Activated CD4-positive, alpha-beta T cell treated with anti-CD3 and anti-CD28 coated beads, Interleukin-2, amount 50 U/mL, for 4 hours (primary cell): Measurements from ENCODE around the gene EPHA6.
"Not testable (repeated sequence)": the region's sequence is repeated elsewhere in the genome, so short reads cannot be mapped to it uniquely, and the experiment has no call there.

Experiments
- DNase-seq, 2 experiments: peaks; one replicate each; pipeline ENCODE4 v3.0.0-alpha.2; 2020

The EPHA6 gene

GRCh38 chr3:97197083-97197482 lies 382.7 kb downstream of the EPHA6 start:
- no peak for DNase-seq

GRCh38 chr3:97197830-97198229 lies 383.4 kb downstream of the EPHA6 start:
- DNase-seq: no peak

GRCh38 chr3:97200387-97200786 lies 386.0 kb downstream of the EPHA6 start:
- no peak for DNase-seq

- no peak for DNase-seq
Measured at GRCh38 chr3:97201814-97202213, 387.4 kb downstream of the EPHA6 start.

GRCh38 chr3:97228966-97229365 lies 414.6 kb downstream of the EPHA6 start:
- no peak for DNase-seq

GRCh38 chr3:97230486-97230885 lies 416.1 kb downstream of the EPHA6 start:
- DNase-seq: no peak

- no peak for DNase-seq
Measured at GRCh38 chr3:97232393-97233034, 418.1 kb downstream of the EPHA6 start.

- no peak for DNase-seq
Measured at GRCh38 chr3:97235179-97235578, 420.8 kb downstream of the EPHA6 start.

GRCh38 chr3:97235611-97236315 lies 421.4 kb downstream of the EPHA6 start:
- no peak for DNase-seq

- no peak for DNase-seq
Measured at GRCh38 chr3:97241417-97241816, 427.0 kb downstream of the EPHA6 start.

- no peak for DNase-seq
Measured at GRCh38 chr3:97245201-97245910, 431.0 kb downstream of the EPHA6 start.

GRCh38 chr3:97256060-97256459 lies 441.7 kb downstream of the EPHA6 start:
- DNase-seq: no peak

GRCh38 chr3:97257942-97258697 lies 443.7 kb downstream of the EPHA6 start:
- DNase-seq: no peak

- DNase-seq: no peak
Measured at GRCh38 chr3:97259263-97259662, 444.9 kb downstream of the EPHA6 start.

GRCh38 chr3:97264180-97264579 lies 449.8 kb downstream of the EPHA6 start:
- DNase-seq: no peak

GRCh38 chr3:97265237-97266005 lies 451.0 kb downstream of the EPHA6 start:
- DNase-seq: no peak

GRCh38 chr3:97269202-97269601 lies 454.8 kb downstream of the EPHA6 start:
- DNase-seq: no peak

GRCh38 chr3:97276879-97277550 lies 462.6 kb downstream of the EPHA6 start:
- DNase-seq: not testable (repeated sequence)

GRCh38 chr3:97277708-97278107 lies 463.3 kb downstream of the EPHA6 start:
- DNase-seq: no peak

- no peak for DNase-seq
Measured at GRCh38 chr3:97278506-97278905, 464.1 kb downstream of the EPHA6 start.

- no peak for DNase-seq
Measured at GRCh38 chr3:97291901-97292300, 477.5 kb downstream of the EPHA6 start.

- DNase-seq: no peak
Measured at GRCh38 chr3:97293596-97294131, 479.3 kb downstream of the EPHA6 start.
